A673 (cell line): ENCODE data around the gene CTCF. TPM values are rescaled to one million over a fixed set of nuclear protein-coding genes. Genes with fewer than 3 reads are reported as not detected.

Experiments
- BruUV-seq: library from RNA; stranded (reverse); fragments of 400-500 nt; replicated peaks from 2 replicates; lab custom pipeline; 2021; lab: Mats Ljungman, UMichigan
- CTCF ChIA-PET: fragments of 300-600 bp; sonication (Branson Sonifier 250); formaldehyde crosslinking; loops from one replicate; lab custom pipeline; 2022; ENCODE audit warnings: antibody characterized with exemption; lab: Charles Lee
- POLR2A ChIA-PET: fragments of 300-600 bp; sonication (Branson Sonifier 250); formaldehyde crosslinking; loops from one replicate; lab custom pipeline; 2022; ENCODE audit warnings: antibody characterized with exemption; ENCODE audit not compliant: low non-redundant PET; lab: Charles Lee
- DNase-seq: peaks from one replicate; pipeline ENCODE4 v3.0.0-alpha.2; 2015; ENCODE audit warnings: low spot score
- H3K27ac ChIP-seq: fragments of 200-600 bp; sonication (generic); 2 replicates; pipeline ENCODE4 v1.5.1; 2016; ENCODE audit warnings: mixed run types, low read depth, mild to moderate bottlenecking, mixed read lengths, antibody characterized with exemption, low read length; ENCODE audit not compliant: poor library complexity, severe bottlenecking
- H3K27me3 ChIP-seq: fragments of 200-600 bp; sonication (generic); replicated peaks from 2 replicates; pipeline ENCODE4 v1.6.1; 2017; ENCODE audit warnings: mixed run types, low read depth, mild to moderate bottlenecking, mixed read lengths, antibody characterized with exemption, low read length; ENCODE audit not compliant: insufficient read depth, poor library complexity
- H3K36me3 ChIP-seq: fragments of 200-600 bp; sonication (generic); 2 replicates; pipeline ENCODE4 v1.6.1; 2016; ENCODE audit warnings: mixed run types, mild to moderate bottlenecking, mixed read lengths, antibody characterized with exemption, low read length; ENCODE audit not compliant: insufficient read depth, poor library complexity, severe bottlenecking
- H3K4me1 ChIP-seq: fragments of 200-600 bp; sonication (generic); 2 replicates; pipeline ENCODE4 v1.6.1; 2017; ENCODE audit warnings: mixed run types, mild to moderate bottlenecking, mixed read lengths, antibody characterized with exemption, low read length; ENCODE audit not compliant: insufficient read depth, poor library complexity, severe bottlenecking
- H3K4me3 ChIP-seq: fragments of 200-600 bp; sonication (generic); 2 replicates; pipeline ENCODE4 v1.5.1; 2016; ENCODE audit warnings: low read depth, mixed run types, mild to moderate bottlenecking, mixed read lengths, low read length; ENCODE audit not compliant: poor library complexity, severe bottlenecking
- H3K9me3 ChIP-seq: fragments of 200-600 bp; sonication (generic); 2 replicates; pipeline ENCODE4 v1.6.1; 2016; ENCODE audit warnings: mixed run types, low read depth, mild to moderate bottlenecking, mixed read lengths, antibody characterized with exemption, low read length; ENCODE audit not compliant: poor library complexity, severe bottlenecking
- CTCF ChIP-seq: fragments of 300-800, 200-600 bp; sonication (generic); conservative IDR thresholded peaks from 2 replicates; pipeline ENCODE4 v1.5.1; 2017; ENCODE audit warnings: low read depth, mild to moderate bottlenecking, antibody characterized with exemption, low read length, moderate library complexity, mixed read lengths
- EZH2 ChIP-seq: fragments of 200-600 bp; sonication (generic); IDR thresholded peaks from 2 replicates; pipeline ENCODE4 v1.6.1; 2017; ENCODE audit warnings: borderline replicate concordance, low read depth, mild to moderate bottlenecking, mixed read lengths, antibody characterized with exemption, low read length; ENCODE audit not compliant: poor library complexity, severe bottlenecking
- intact Hi-C: fragments of 100-400 bp; cut with micrococcal nuclease; formaldehyde crosslinking; loops from one replicate; pipeline ENCODE4 v1.10.0; 2022; ENCODE audit not compliant: unreplicated experiment
- total RNA-seq: library from RNA; stranded (reverse); gene quantifications from 2 replicates; pipeline ENCODE4 v1.2.3, GENCODE V29; 2021

CTCF gene
- total RNA-seq, 1 experiment from 2014 or later, result 74.7 TPM

GRCh38 chr16:67558859-67559258, 3.5 kb upstream of the CTCF start:
- intact Hi-C loops, result no loop called here
- ChIA-PET POLR2A (interaction anchor here (0.6 kb wide), 1 partner anchor 104 kb away, joined by 3 read pairs; no protein-coding TSS in a partner anchor), CTCF (no interaction called here)
- no peak for DNase-seq
- Histone ChIP-seq H3K4me1 (peaks cover 14% of the 10 kb centered on the region), H3K27me3 (no peaks in the 10 kb centered on the region), H3K36me3 (no peaks in the 10 kb centered on the region), H3K27ac (no peak overlapping the region), H3K9me3 (no peaks in the 10 kb centered on the region), H3K4me3 (no peak overlapping the region)
- no TSS peak for BruUV-seq
- no peak for TF ChIP-seq CTCF
- no peak for TF ChIP-seq EZH2

GRCh38 chr16:67560827-67561342, 1.4 kb upstream of the CTCF start:
- Histone ChIP-seq H3K4me1 (peaks cover 15% of the 10 kb centered on the region), H3K9me3 (no peaks in the 10 kb centered on the region), H3K27ac (no peak overlapping the region), H3K36me3 (no peaks in the 10 kb centered on the region), H3K27me3 (no peaks in the 10 kb centered on the region), H3K4me3 (peak overlapping the region; percentile 98)
- TF ChIP-seq EZH2, result no peak
- no peak for TF ChIP-seq CTCF
- ChIA-PET POLR2A (no interaction called here), CTCF (no interaction called here)
- intact Hi-C loops, result loop anchor here (5.0 kb wide), 2 partner anchors 71 to 106 kb away; partner anchors contain the start of genes C16orf86 and ENKD1
- no peak for DNase-seq
- TSS peak; percentile 51 for BruUV-seq

GRCh38 chr16:67561501-67561823, 864 bp upstream of the CTCF start:
- intact Hi-C loops, result loop anchor here (5.0 kb wide), 2 partner anchors 71 to 106 kb away; partner anchors contain the start of genes C16orf86 and ENKD1
- Histone ChIP-seq H3K27me3 (no peaks in the 10 kb centered on the region), H3K9me3 (no peaks in the 10 kb centered on the region), H3K36me3 (no peaks in the 10 kb centered on the region), H3K27ac (peak overlapping the region; percentile 100), H3K4me1 (peaks cover 13% of the 10 kb centered on the region), H3K4me3 (peak overlapping the region; percentile 98)
- CTCF ChIA-PET, result interaction anchor here (1.1 kb wide), 1 partner anchor 40 kb away, joined by 5 read pairs; no protein-coding TSS in a partner anchor
- BruUV-seq, result no TSS peak
- TF ChIP-seq CTCF, result no peak
- no peak for TF ChIP-seq EZH2
- DNase-seq, result no peak
- POLR2A ChIA-PET, result interaction anchor here (0.7 kb wide), 1 partner anchor 101 kb away, joined by 5 read pairs; no protein-coding TSS in a partner anchor
